ENCODE results near the gene SGPL1. TPM values are rescaled to one million over a fixed set of nuclear protein-coding genes. Genes with fewer than 3 reads are reported as not detected.

The SGPL1 gene
- total and polyA plus RNA-seq, 2 donors: 20.5 to 27.4 TPM

GRCh38 chr10:70879207-70879606 is 63.5 kb downstream of the SGPL1 start:
- Histone ChIP-seq H3K9me3 (ENCODE audit: control insufficient read depth in 2 of 2, insufficient read depth in 1 of 2, low read length in 1 of 2) (no peaks in the 10 kb centered on the region), H3K27me3 (ENCODE audit: control insufficient read depth in 2 of 2, insufficient read depth in 1 of 2, low read length in 1 of 2) (no peaks in the 10 kb centered on the region), H3K4me1 (ENCODE audit: control insufficient read depth in 2 of 2, insufficient read depth in 2 of 2, low read length in 2 of 2) (peaks cover 0 to 7% of the 10 kb centered on the region in 2 donors), H3K27ac (ENCODE audit: low read depth in 1 of 2, low read length in 1 of 2) (no peak overlapping the region), H3K36me3 (ENCODE audit: control insufficient read depth in 2 of 2, insufficient read depth in 2 of 2, low read length in 1 of 2) (peaks cover 18 to 19% of the 10 kb centered on the region in 2 donors), H3K4me3 (ENCODE audit: low read length in 2 of 2) (no peak overlapping the region)
- 98% methylated on average over 1 of the region's 1 CpG for WGBS
- no peak for DNase-seq (ENCODE audit: low read depth in 6 of 9, low spot score in 9 of 9)

DNA sequence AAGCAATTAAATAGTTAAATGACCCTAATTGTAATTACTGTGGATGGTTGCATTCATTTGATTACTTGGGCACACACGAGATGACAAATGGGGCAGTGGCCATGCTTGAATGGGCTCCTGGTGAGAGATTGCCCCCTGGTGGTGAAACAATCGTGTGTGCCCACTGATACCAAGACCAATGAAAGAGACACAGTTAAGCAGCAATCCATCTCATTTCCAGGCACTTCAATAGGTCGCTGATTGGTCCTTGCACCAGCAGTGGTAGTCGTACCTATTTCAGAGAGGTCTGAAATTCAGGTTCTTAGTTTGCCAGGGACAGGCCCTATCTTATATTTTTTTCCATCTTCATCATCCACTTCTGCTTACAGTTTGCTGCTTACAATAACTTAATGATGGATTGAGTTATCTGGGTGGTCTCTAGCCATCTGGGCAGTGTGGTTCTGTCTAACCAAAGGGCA is 64.4 kb downstream of the SGPL1 start:
- no peak overlapping the region for H3K4me3 ChIP-seq (ENCODE audit: low read length in 2 of 2)
- H3K27ac ChIP-seq (ENCODE audit: low read depth in 1 of 2, low read length in 1 of 2): no peak overlapping the region
- H3K9me3 ChIP-seq (ENCODE audit: control insufficient read depth in 2 of 2, insufficient read depth in 1 of 2, low read length in 1 of 2): no peaks in the 10 kb centered on the region
- DNase-seq (ENCODE audit: low read depth in 6 of 9, low spot score in 9 of 9): peak in 8 of 9 donors; percentile 50 to 84 (median 64)
- H3K36me3 ChIP-seq (ENCODE audit: control insufficient read depth in 2 of 2, insufficient read depth in 2 of 2, low read length in 1 of 2): peaks cover 19 to 22% of the 10 kb centered on the region in 2 donors
- peaks cover 0 to 7% of the 10 kb centered on the region in 2 donors for H3K4me1 ChIP-seq (ENCODE audit: control insufficient read depth in 2 of 2, insufficient read depth in 2 of 2, low read length in 2 of 2)
- WGBS: 23% methylated on average over 4 of the region's 4 CpGs
- no peaks in the 10 kb centered on the region for H3K27me3 ChIP-seq (ENCODE audit: control insufficient read depth in 2 of 2, insufficient read depth in 1 of 2, low read length in 1 of 2)

GRCh38 chr10:70884741-70885140 is 69.0 kb downstream of the SGPL1 start:
- no peaks in the 10 kb centered on the region for H3K9me3 ChIP-seq (ENCODE audit: control insufficient read depth in 2 of 2, insufficient read depth in 1 of 2, low read length in 1 of 2)
- no peak overlapping the region for H3K27ac ChIP-seq (ENCODE audit: low read depth in 1 of 2, low read length in 1 of 2)
- no peak for DNase-seq (ENCODE audit: low read depth in 6 of 9, low spot score in 9 of 9)
- 98% methylated on average over 1 of the region's 1 CpG for WGBS
- H3K36me3 ChIP-seq (ENCODE audit: control insufficient read depth in 2 of 2, insufficient read depth in 2 of 2, low read length in 1 of 2): peaks cover 0 to 6% of the 10 kb centered on the region in 2 donors
- peaks cover 3 to 9% of the 10 kb centered on the region in 2 donors for H3K4me1 ChIP-seq (ENCODE audit: control insufficient read depth in 2 of 2, insufficient read depth in 2 of 2, low read length in 2 of 2)
- peaks cover 0 to 14% of the 10 kb centered on the region in 2 donors for H3K27me3 ChIP-seq (ENCODE audit: control insufficient read depth in 2 of 2, insufficient read depth in 1 of 2, low read length in 1 of 2)
- no peak overlapping the region for H3K4me3 ChIP-seq (ENCODE audit: low read length in 2 of 2)

DNA sequence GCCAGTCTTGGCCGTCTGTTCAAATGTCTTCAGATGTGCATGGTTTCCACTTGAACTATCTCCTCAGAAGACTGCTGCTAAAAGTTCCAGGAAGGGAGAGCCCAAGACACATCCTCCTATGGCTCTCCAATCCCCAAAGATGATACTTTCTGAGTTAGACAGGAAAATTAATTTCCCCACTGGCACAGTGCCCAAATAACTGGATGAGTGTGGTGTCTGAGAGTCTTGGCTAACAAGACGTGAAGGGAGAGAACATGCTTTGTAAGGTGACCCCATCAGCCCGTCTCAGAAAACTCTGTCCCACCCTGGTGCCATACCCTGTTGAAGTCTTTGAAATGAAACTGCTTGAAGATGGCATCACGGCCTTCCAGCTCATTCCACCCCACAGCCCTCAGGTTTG is 69.7 kb downstream of the SGPL1 start:
- Histone ChIP-seq H3K9me3 (ENCODE audit: control insufficient read depth in 2 of 2, insufficient read depth in 1 of 2, low read length in 1 of 2) (no peaks in the 10 kb centered on the region), H3K36me3 (ENCODE audit: control insufficient read depth in 2 of 2, insufficient read depth in 2 of 2, low read length in 1 of 2) (peaks cover 0 to 6% of the 10 kb centered on the region in 2 donors), H3K4me1 (ENCODE audit: control insufficient read depth in 2 of 2, insufficient read depth in 2 of 2, low read length in 2 of 2) (peaks cover 3 to 9% of the 10 kb centered on the region in 2 donors), H3K27me3 (ENCODE audit: control insufficient read depth in 2 of 2, insufficient read depth in 1 of 2, low read length in 1 of 2) (peaks cover 0 to 14% of the 10 kb centered on the region in 2 donors), H3K27ac (ENCODE audit: low read depth in 1 of 2, low read length in 1 of 2) (no peak overlapping the region), H3K4me3 (ENCODE audit: low read length in 2 of 2) (no peak overlapping the region)
- whole genome bisulfite sequencing: 93% methylated on average over 4 of the region's 4 CpGs
- DNase-seq (ENCODE audit: low read depth in 6 of 9, low spot score in 9 of 9): no peak

DNA sequence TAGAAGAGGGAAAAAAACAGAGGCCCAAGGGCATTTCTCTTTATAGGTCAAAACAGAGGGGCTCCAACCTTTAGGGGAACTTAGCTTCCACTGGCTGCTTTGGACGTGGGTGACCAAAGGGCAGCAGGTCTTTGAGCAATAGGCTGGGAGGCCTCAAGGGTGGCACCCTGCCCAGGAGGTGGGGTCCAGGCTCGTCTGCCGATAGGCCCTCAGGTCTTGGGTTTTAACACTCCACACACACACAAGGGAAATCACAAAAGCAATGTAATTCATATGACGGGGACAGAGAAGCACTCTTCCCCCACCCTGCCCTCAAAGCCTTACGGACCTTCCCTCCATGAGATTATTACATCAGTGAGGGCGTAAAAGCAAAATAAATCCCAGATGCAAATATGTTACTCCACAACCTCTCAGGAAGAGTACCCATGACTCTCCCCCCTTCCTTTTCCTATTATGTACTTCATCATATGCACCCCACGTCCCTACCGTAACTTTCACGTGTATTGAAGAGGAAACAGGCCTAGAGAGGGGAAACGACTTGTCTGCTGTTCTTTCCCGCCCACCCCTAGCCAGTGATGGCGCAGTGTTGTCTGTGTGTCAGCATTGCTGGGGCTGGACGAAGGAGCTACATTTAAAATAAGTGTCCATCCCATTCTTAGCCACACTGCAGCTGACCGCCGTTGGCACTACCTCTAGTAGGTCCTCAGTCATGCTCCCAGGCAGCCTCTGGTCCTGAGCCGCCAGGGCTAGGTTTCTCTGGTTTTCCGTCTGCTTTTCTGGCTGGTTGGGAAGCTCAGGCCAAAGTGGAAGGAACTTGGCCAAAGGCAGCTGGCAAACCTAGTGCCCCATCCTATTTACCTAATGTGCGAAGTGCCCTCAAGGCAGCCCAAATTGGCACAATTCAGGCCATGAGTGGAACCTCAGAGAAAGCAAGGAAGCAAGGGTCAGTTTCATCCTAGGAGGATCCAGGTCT is 70.5 kb downstream of the SGPL1 start:
- peaks cover 0 to 4% of the 10 kb centered on the region in 2 donors for H3K36me3 ChIP-seq (ENCODE audit: control insufficient read depth in 2 of 2, insufficient read depth in 2 of 2, low read length in 1 of 2)
- no peak overlapping the region for H3K27ac ChIP-seq (ENCODE audit: low read depth in 1 of 2, low read length in 1 of 2)
- H3K9me3 ChIP-seq (ENCODE audit: control insufficient read depth in 2 of 2, insufficient read depth in 1 of 2, low read length in 1 of 2): no peaks in the 10 kb centered on the region
- 89% methylated on average over 18 of the region's 18 CpGs for WGBS
- no peak for DNase-seq (ENCODE audit: low read depth in 6 of 9, low spot score in 9 of 9)
- H3K27me3 ChIP-seq (ENCODE audit: control insufficient read depth in 2 of 2, insufficient read depth in 1 of 2, low read length in 1 of 2): peaks cover 0 to 14% of the 10 kb centered on the region in 2 donors
- H3K4me1 ChIP-seq (ENCODE audit: control insufficient read depth in 2 of 2, insufficient read depth in 2 of 2, low read length in 2 of 2): peaks cover 3 to 9% of the 10 kb centered on the region in 2 donors
- no peak overlapping the region for H3K4me3 ChIP-seq (ENCODE audit: low read length in 2 of 2)

- peaks cover 0 to 14% of the 10 kb centered on the region in 2 donors for H3K27me3 ChIP-seq (ENCODE audit: control insufficient read depth in 2 of 2, insufficient read depth in 1 of 2, low read length in 1 of 2)
- peak overlapping the region; percentile 61 to 70 for H3K4me3 ChIP-seq (ENCODE audit: low read length in 2 of 2)
- H3K27ac ChIP-seq (ENCODE audit: low read depth in 1 of 2, low read length in 1 of 2): peak overlapping the region in 1 of 2 donors; percentile 55
- H3K4me1 ChIP-seq (ENCODE audit: control insufficient read depth in 2 of 2, insufficient read depth in 2 of 2, low read length in 2 of 2): peaks cover 3 to 9% of the 10 kb centered on the region in 2 donors
- no peaks in the 10 kb centered on the region for H3K9me3 ChIP-seq (ENCODE audit: control insufficient read depth in 2 of 2, insufficient read depth in 1 of 2, low read length in 1 of 2)
- peaks cover 0 to 4% of the 10 kb centered on the region in 2 donors for H3K36me3 ChIP-seq (ENCODE audit: control insufficient read depth in 2 of 2, insufficient read depth in 2 of 2, low read length in 1 of 2)
- 87% methylated on average over 12 of the region's 12 CpGs for WGBS
- DNase-seq (ENCODE audit: low read depth in 6 of 9, low spot score in 9 of 9): no peak
These were observed 71.3 kb downstream of the SGPL1 start for GRCh38 chr10:70886921-70887665.

- Histone ChIP-seq H3K4me1 (ENCODE audit: control insufficient read depth in 2 of 2, insufficient read depth in 2 of 2, low read length in 2 of 2) (peaks cover 3 to 15% of the 10 kb centered on the region in 2 donors), H3K27me3 (ENCODE audit: control insufficient read depth in 2 of 2, insufficient read depth in 1 of 2, low read length in 1 of 2) (peaks cover 0 to 14% of the 10 kb centered on the region in 2 donors), H3K27ac (ENCODE audit: low read depth in 1 of 2, low read length in 1 of 2) (peak within 1 kb of the TSS; percentile 64 to 84), H3K36me3 (ENCODE audit: control insufficient read depth in 2 of 2, insufficient read depth in 2 of 2, low read length in 1 of 2) (peaks cover 0 to 4% of the 10 kb centered on the region in 2 donors), H3K9me3 (ENCODE audit: control insufficient read depth in 2 of 2, insufficient read depth in 1 of 2, low read length in 1 of 2) (no peaks in the 10 kb centered on the region), H3K4me3 (ENCODE audit: low read length in 2 of 2) (peak within 1 kb of the TSS; percentile 61 to 70)
- peak in 6 of 9 donors; percentile 41 to 68 (median 50) for DNase-seq (ENCODE audit: low read depth in 6 of 9, low spot score in 9 of 9)
- under 1% methylated on average over 85 of the region's 85 CpGs for WGBS
These were observed 72.4 kb downstream of the SGPL1 start, which contains the start of gene PCBD1 for GRCh38 chr10:70887804-70888800. TSS of gene PCBD1 (minus strand) at chr10:70888565. CDS start at chr10:70888533, 32 bp downstream.

GRCh38 chr10:70889291-70889690 is 73.5 kb downstream of the SGPL1 start:
- DNase-seq (ENCODE audit: low read depth in 6 of 9, low spot score in 9 of 9): no peak
- Histone ChIP-seq H3K9me3 (ENCODE audit: control insufficient read depth in 2 of 2, insufficient read depth in 1 of 2, low read length in 1 of 2) (no peaks in the 10 kb centered on the region), H3K36me3 (ENCODE audit: control insufficient read depth in 2 of 2, insufficient read depth in 2 of 2, low read length in 1 of 2) (peaks cover 0 to 4% of the 10 kb centered on the region in 2 donors), H3K27ac (ENCODE audit: low read depth in 1 of 2, low read length in 1 of 2) (no peak overlapping the region), H3K4me1 (ENCODE audit: control insufficient read depth in 2 of 2, insufficient read depth in 2 of 2, low read length in 2 of 2) (peaks cover 3 to 21% of the 10 kb centered on the region in 2 donors), H3K27me3 (ENCODE audit: control insufficient read depth in 2 of 2, insufficient read depth in 1 of 2, low read length in 1 of 2) (peaks cover 0 to 14% of the 10 kb centered on the region in 2 donors), H3K4me3 (ENCODE audit: low read length in 2 of 2) (no peak overlapping the region)
- WGBS: 98% methylated on average over 3 of the region's 3 CpGs
